ENCODE measurements around the gene KIFBP. TPM values are rescaled to one million over a fixed set of nuclear protein-coding genes. Genes with fewer than 3 reads are reported as not detected.

Gene KIFBP
- polyA plus RNA-seq, 1 of the 3 experiments (the other 2 are of a cell fraction) = 16.9 TPM

GRCh38 chr10:69056536-69057260 is 68.1 kb downstream of the KIFBP start (continued):
- no peak for TF ChIP-seq GATA2 (CRISPR knock-in tag; IDR thresholded peaks at IDR 0.05)
- no peak for TF ChIP-seq USF1 (IDR thresholded peaks at IDR 0.05; ENCODE audit: borderline replicate concordance, low read depth)

- H3K4me1 ChIP-seq (ENCODE audit: control insufficient read depth in 1 of 2, insufficient read depth in 2 of 2, low read depth in 1 of 2, low read length in 1 of 2) = peaks cover 0 to 5% of the 10 kb centered on the region in 2 experiments; a peak in 2 of 4 replicates
- H3K9me2 ChIP-seq = no peaks in the 10 kb centered on the region
- H3K36me3 ChIP-seq (replicated peaks in 1 of 2; ENCODE audit: control insufficient read depth in 1 of 2, insufficient read depth in 2 of 2, low read length in 1 of 2) = no peaks in the 10 kb centered on the region
- peak overlapping the region; percentile 57; the same call in 1 of the 2 replicates for H2AFZ ChIP-seq (ENCODE audit: low read depth)
- H3K9me3 ChIP-seq = no peaks in the 10 kb centered on the region
- 74% methylated on average over 12 of the region's 14 CpGs for WGBS (ENCODE audit: low lambda C conversion rate)
- H3K9ac ChIP-seq = no peak overlapping the region
- DNase-seq = no peak
- CTCF ChIA-PET = interaction anchor here (1.7 kb wide), 1 partner anchor 18 kb away, joined by 4 read pairs; no protein-coding TSS in a partner anchor
- no peak overlapping the region for H3K4me3 ChIP-seq (ENCODE audit: low read depth in 2 of 2, low read length in 1 of 2)
- TF ChIP-seq GATA2 (CRISPR knock-in tag; IDR thresholded peaks at IDR 0.05) = no peak
- no peak for TF ChIP-seq USF2 (IDR thresholded peaks at IDR 0.05; ENCODE audit: borderline replicate concordance, low read depth, low read length)
- no peak for TF ChIP-seq GABPA (IDR thresholded peaks at IDR 0.05; ENCODE audit: low read depth)
- no peak overlapping the region for H3K4me2 ChIP-seq
- no peaks in the 10 kb centered on the region for H4K20me1 ChIP-seq (ENCODE audit: insufficient read depth)
- POLR2A ChIA-PET = no interaction called here
- H3F3A ChIP-seq (replicated peaks; ENCODE audit: insufficient read depth) = no peaks in the 10 kb centered on the region
- H3K79me2 ChIP-seq (ENCODE audit: insufficient read depth) = no peaks in the 10 kb centered on the region
- H3K27ac ChIP-seq (ENCODE audit: low read depth in 2 of 2, low read length in 1 of 2) = no peak overlapping the region
- H3K27me3 ChIP-seq (ENCODE audit: insufficient read depth) = no peaks in the 10 kb centered on the region
Observed at GRCh38 chr10:69057261-69057950, 68.8 kb downstream of the KIFBP start.

GRCh38 chr10:69057951-69058297 is 69.3 kb downstream of the KIFBP start:
- Histone ChIP-seq H3K27me3 (ENCODE audit: insufficient read depth) (no peaks in the 10 kb centered on the region), H3K36me3 (replicated peaks in 1 of 2; ENCODE audit: control insufficient read depth in 1 of 2, insufficient read depth in 2 of 2, low read length in 1 of 2) (no peaks in the 10 kb centered on the region), H2AFZ (ENCODE audit: low read depth) (peak overlapping the region; percentile 57; the same call in 1 of the 2 replicates), H3F3A (replicated peaks; ENCODE audit: insufficient read depth) (no peaks in the 10 kb centered on the region), H3K9me3 (no peaks in the 10 kb centered on the region), H3K9ac (no peak overlapping the region), H3K27ac (ENCODE audit: low read depth in 2 of 2, low read length in 1 of 2) (no peak overlapping the region), H3K4me1 (ENCODE audit: control insufficient read depth in 1 of 2, insufficient read depth in 2 of 2, low read depth in 1 of 2, low read length in 1 of 2) (peaks cover 0 to 5% of the 10 kb centered on the region in 2 experiments; a peak in 2 of 4 replicates), H4K20me1 (ENCODE audit: insufficient read depth) (no peaks in the 10 kb centered on the region), H3K9me2 (no peaks in the 10 kb centered on the region), H3K79me2 (ENCODE audit: insufficient read depth) (no peaks in the 10 kb centered on the region), H3K4me3 (ENCODE audit: low read depth in 2 of 2, low read length in 1 of 2) (no peak overlapping the region), H3K4me2 (no peak overlapping the region)
- 0% methylated on average over 1 of the region's 1 CpG for WGBS (ENCODE audit: low lambda C conversion rate)
- ChIA-PET POLR2A (no interaction called here), CTCF (no interaction called here)
- no peak for DNase-seq
- TF ChIP-seq USF2 (IDR thresholded peaks at IDR 0.05; ENCODE audit: borderline replicate concordance, low read depth, low read length) (no peak), RAD21 (IDR thresholded peaks at IDR 0.05; ENCODE audit: low read length) (no peak), NRF1 (IDR thresholded peaks at IDR 0.05; ENCODE audit: low read depth, low read length) (no peak), TAF1 (IDR thresholded peaks at IDR 0.05; ENCODE audit: borderline replicate concordance, low read depth, low read length) (no peak), IRF3 (IDR thresholded peaks at IDR 0.05; ENCODE audit: low read depth, low read length) (no peak), NFIC (IDR thresholded peaks at IDR 0.05; ENCODE audit: borderline replicate concordance) (no peak), POLR2AphosphoS5 (IDR thresholded peaks at IDR 0.05; ENCODE audit: low read depth, low read length) (no peak), USF1 (IDR thresholded peaks at IDR 0.05; ENCODE audit: borderline replicate concordance, low read depth) (no peak), FOXJ3 (CRISPR knock-in tag; IDR thresholded peaks at IDR 0.05) (no peak), ELF1 (IDR thresholded peaks at IDR 0.05) (no peak), ZBTB33 (IDR thresholded peaks at IDR 0.05; ENCODE audit: borderline replicate concordance, low read depth) (no peak), EP300 (IDR thresholded peaks at IDR 0.05; ENCODE audit: borderline replicate concordance in 1 of 2, low read depth in 1 of 2, low read length in 1 of 2) (no peak), GATA2 (CRISPR knock-in tag; IDR thresholded peaks at IDR 0.05) (no peak), RCOR1 (IDR thresholded peaks at IDR 0.05; ENCODE audit: low read length) (no peak)
